ENCODE measurements around the gene STK32B.

STK32B gene

GRCh38 chr4:5371415-5372190, 320.3 kb downstream of the STK32B start:
- no peak for DNase-seq

GRCh38 chr4:5372198-5372597, 320.9 kb downstream of the STK32B start:
- no peak for DNase-seq

- DNase-seq = no peak
Observed at GRCh38 chr4:5373327-5373726, 322.0 kb downstream of the STK32B start.

- DNase-seq = no peak
Observed at GRCh38 chr4:5374592-5374991, 323.3 kb downstream of the STK32B start.

- DNase-seq = no peak
Observed at GRCh38 chr4:5374994-5375393, 323.7 kb downstream of the STK32B start.

GRCh38 chr4:5376015-5376414, 324.7 kb downstream of the STK32B start:
- DNase-seq = no peak

GRCh38 chr4:5378002-5378401, 326.7 kb downstream of the STK32B start:
- DNase-seq = no peak

- no peak for DNase-seq
Observed at GRCh38 chr4:5379895-5380294, 328.6 kb downstream of the STK32B start.

- DNase-seq = no peak
Observed at GRCh38 chr4:5381961-5382441, 330.7 kb downstream of the STK32B start.

GRCh38 chr4:5383191-5383980, 332.1 kb downstream of the STK32B start:
- DNase-seq = no peak

- no peak for DNase-seq
Observed at GRCh38 chr4:5385741-5386311, 334.5 kb downstream of the STK32B start.

GRCh38 chr4:5386921-5387320, 335.6 kb downstream of the STK32B start:
- DNase-seq = no peak

- no peak for DNase-seq
Observed at GRCh38 chr4:5387457-5387856, 336.2 kb downstream of the STK32B start.

- DNase-seq = no peak
Observed at GRCh38 chr4:5389756-5390310, 338.6 kb downstream of the STK32B start.

- no peak for DNase-seq
Observed at GRCh38 chr4:5391492-5391891, 340.2 kb downstream of the STK32B start.

- no peak for DNase-seq
Observed at GRCh38 chr4:5393911-5394513, 342.7 kb downstream of the STK32B start.

GRCh38 chr4:5395781-5396180, 344.5 kb downstream of the STK32B start:
- DNase-seq = no peak

- no peak for DNase-seq
Observed at GRCh38 chr4:5398056-5398455, 346.8 kb downstream of the STK32B start.

GRCh38 chr4:5399124-5399523, 347.8 kb downstream of the STK32B start:
- no peak for DNase-seq

GRCh38 chr4:5399790-5400421, 348.6 kb downstream of the STK32B start:
- no peak for DNase-seq

GRCh38 chr4:5403746-5404497, 352.6 kb downstream of the STK32B start:
- no peak for DNase-seq

GRCh38 chr4:5409237-5409636, 358.0 kb downstream of the STK32B start:
- DNase-seq = no peak

Measured in CD4-positive, alpha-beta T cell treated with Interferon gamma for 1 hour (primary cell).